GM19372 (cell line): ENCODE data around the gene ARHGAP18.
"Not testable (repeated sequence)": the region's sequence is repeated elsewhere in the genome, so short reads cannot be mapped to it uniquely, and the experiment has no call there.

Experiments
- ATAC-seq: cut with Tn5 transposase; IDR thresholded peaks from one replicate; pipeline ENCODE4 v1.9.1; 2021; ENCODE audit warnings: mild to moderate bottlenecking, low read depth, moderate library complexity; ENCODE audit not compliant: unreplicated experiment

The ARHGAP18 gene

DNA sequence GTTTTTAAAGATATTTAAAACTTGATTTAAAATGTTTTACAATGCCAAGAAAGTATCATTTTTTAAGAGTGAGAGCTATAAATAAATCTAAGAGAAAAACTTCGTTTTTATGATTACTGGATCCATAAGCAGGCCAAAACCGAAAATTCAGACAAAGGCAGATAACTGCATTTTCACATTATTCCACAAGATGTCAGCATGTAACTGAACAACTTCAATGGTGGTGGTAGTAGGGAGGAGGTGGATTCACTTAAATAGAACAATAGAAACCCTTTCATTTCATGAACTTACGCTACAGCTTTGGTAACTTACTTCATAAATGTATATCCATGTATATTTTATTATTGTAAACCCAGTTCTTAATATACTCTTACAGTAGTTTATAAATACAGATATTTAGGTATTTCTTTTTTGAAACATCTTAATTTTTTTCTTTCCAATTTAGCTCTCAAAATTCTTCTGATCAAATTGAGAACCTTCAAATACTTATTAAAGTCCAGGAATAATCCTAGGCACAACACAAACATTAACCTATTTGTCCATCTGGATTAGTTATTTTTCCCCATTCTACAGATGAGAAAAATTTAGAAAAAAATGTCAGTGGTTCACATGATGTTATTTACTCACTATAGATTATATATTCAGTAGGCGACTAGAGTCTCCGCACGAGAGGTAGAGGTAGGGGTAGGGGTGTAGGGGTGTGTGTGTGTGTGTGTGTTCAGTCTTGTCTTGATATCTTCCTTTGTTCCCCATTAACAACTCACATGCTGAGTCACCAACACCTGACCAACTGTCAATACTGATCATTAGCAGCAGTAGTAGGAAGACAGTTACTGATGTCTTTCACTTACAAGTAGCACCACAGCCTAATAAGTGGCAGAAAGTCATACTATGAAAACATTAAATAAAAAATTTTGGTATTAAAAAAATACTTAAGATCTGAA lies 111.5 kb downstream of the ARHGAP18 start:
- peak; percentile 75 for ATAC-seq

DNA sequence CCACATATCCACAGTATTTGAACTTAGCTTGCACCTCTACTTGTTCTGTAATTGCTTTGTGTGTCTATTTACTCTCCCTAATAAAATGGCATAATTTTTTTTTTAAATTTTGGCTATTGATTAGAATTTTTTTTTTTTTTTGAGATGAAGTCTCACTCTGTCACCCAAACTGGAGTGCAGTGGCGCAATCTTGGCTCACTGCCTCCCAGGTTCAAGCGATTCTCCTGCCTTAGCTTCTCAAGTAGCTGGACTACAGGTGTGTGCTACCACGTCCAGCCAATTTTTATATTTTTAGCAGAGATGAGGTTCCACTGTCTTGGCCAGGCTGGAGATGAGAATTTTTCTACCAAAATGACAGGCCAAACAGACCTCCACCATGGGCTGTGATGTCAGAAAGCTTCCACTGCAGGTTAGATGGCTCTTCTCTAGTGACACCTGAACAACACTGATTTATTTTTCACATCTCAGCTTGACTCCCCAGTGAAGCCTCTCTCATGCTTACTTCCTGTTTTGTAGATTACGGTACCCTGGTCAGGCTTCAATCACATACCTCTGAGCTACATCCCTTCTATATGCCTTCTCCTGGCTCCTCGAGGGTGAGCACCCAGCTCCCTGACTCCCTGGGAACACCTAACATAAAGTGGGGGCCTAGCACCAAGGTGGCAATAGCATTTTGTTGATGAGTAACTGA lies 112.8 kb downstream of the ARHGAP18 start:
- peak; percentile 42 for ATAC-seq

GRCh38 chr6:129596522-129596921 lies 113.5 kb downstream of the ARHGAP18 start:
- ATAC-seq, result no peak

DNA sequence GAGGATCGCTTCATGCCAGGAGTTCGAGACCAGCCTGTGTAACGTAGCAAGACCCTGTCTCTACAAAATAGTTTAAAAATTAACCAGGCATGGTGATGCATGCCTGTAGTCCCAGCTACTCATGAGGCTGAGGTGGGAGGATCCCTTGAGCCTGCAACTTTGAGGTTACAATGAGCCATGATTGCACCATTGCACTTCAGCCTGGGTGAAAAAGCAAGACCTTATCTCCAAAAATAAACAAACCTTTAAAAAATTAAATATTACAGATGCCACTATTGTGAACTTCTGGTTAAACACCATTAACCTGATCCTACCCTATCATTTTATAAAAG lies 116.8 kb downstream of the ARHGAP18 start:
- no peak for ATAC-seq

- no peak for ATAC-seq
Observed at GRCh38 chr6:129592516-129593232, 117.3 kb downstream of the ARHGAP18 start.

- no peak for ATAC-seq
Observed at GRCh38 chr6:129590408-129591022, 119.5 kb downstream of the ARHGAP18 start.

- ATAC-seq, result no peak
Observed at GRCh38 chr6:129586815-129587214, 123.2 kb downstream of the ARHGAP18 start.

- ATAC-seq, result no peak
Observed at GRCh38 chr6:129583866-129584265, 126.1 kb downstream of the ARHGAP18 start.

DNA sequence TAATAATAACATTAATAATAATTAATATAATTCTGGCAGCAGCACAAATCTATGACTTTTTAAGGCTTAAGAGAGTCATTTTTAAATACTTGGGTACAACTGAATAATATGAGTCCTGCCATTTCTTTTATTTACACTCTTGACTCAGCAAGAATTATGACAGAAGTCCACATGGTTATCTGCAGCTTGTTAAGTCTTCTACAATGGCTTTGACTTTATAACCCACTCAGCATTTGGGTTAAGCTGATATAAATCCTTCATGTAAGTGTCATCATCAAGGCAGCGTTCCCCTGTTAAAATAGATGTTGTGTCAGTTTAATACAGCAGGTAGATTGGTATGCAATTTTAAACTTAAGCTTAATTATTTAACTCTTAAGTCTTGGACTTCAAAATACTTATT lies 131.7 kb downstream of the ARHGAP18 start:
- no peak for ATAC-seq

GRCh38 chr6:129577691-129578090 lies 132.3 kb downstream of the ARHGAP18 start:
- ATAC-seq, result no peak

DNA sequence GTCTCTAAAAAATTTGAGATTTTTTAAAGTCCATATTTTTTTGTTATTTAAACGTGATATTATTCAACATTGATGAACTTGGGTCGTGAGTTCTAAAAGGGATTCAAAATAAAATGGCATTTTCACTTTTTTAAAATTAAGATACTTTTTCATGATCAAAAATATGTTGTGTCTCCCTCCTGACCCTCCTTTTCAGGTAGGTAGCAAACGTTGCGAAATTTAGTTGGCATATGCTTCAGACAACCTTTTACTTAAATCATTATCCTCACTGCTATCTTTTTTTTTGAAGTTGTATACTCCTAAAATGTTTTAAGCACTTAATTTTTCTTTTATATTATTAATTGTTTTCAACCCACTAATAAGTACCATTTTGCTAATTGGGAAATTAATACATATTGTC lies 133.5 kb downstream of the ARHGAP18 start:
- ATAC-seq, result no peak

DNA sequence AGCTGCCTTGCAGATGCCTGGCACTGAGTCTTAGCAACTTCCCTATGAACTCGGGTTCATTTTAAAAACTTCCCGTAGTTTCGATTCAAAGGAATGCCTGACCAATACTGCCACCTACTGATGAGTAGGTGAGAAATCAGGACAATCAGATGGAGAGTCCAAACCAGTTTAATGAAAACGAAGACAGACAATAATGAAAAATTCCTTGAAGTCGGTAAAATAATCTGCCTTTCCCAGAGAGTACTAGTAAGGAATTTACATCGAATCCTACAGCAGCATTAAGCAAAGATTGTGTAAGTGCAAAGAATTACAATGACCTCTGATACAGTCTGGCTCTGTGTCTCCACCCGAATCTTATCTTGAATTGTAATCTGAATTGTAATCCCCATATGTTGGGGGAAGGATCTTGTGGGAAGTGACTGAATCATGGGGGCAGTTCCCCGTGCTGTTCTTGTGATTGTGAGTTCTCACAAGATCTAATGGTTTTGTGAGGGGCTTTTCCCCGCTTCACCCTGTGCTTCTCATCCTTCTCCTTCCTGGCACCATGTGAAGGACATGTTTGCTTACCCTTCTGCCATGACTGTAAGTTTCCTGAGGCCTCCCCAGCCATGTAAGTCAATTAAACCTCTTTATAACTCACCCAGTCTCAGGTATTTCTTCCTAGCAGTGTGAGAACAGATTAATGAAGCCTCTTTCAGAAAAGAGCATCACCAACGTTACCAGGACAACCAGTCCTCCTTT lies 134.4 kb downstream of the ARHGAP18 start:
- ATAC-seq, result no peak

DNA sequence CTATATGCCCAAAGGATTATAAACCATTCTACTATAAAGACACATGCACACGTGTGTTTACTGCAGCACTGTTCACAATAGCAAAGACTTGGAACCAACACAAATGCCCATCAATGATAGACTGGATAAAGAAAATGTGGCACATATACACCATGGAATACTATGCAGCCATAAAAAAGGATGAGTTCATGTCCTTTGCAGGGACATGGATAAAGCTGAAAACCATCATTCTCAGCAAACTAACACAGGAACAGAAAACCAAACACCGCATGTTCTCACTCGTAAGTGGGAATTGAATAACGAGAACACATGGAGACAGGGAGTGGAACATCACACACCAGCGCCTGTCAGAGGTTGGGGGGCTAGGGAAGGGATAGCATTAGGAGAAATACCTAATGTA lies 135.4 kb downstream of the ARHGAP18 start:
- not testable (repeated sequence) for ATAC-seq

- not testable (repeated sequence) for ATAC-seq
Observed at GRCh38 chr6:129570929-129571328, 139.0 kb downstream of the ARHGAP18 start.

DNA sequence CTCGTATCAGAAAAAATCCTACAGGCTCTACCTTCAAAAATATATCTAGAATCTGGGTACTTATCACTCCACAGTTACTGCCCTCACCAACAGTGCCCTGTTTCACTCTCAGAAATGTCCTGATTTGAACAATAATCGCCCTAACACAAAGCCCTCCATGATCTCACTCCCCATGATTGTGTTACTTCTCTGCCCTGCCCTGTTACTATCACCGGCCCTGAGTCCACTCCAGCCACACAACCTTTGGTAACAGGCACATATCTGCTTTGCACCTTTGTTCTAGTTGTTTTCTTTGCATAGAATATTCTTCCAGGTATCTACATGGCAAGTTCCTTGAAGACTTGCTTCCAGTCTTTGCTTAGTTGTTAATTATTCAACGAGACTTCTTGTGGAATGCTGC lies 142.0 kb downstream of the ARHGAP18 start:
- no peak for ATAC-seq

DNA sequence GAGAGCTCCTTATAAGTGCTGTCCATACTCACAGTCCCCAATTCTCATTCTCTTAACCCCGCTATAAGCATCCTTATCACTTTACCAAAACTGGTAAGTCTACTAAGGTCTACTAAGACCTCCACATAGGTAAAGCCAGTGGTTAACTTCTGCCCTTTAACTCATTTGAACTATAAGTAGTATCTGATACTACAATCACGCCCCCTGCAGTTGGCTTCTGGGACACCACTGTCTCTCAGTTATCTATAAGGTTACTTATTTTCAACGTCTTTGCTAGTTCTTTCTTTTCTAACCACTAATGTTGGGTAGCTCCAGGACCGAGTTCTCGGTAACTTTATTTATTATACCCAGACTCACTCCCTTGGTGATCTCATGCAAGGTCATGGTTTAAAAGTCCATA lies 142.6 kb downstream of the ARHGAP18 start:
- no peak for ATAC-seq

DNA sequence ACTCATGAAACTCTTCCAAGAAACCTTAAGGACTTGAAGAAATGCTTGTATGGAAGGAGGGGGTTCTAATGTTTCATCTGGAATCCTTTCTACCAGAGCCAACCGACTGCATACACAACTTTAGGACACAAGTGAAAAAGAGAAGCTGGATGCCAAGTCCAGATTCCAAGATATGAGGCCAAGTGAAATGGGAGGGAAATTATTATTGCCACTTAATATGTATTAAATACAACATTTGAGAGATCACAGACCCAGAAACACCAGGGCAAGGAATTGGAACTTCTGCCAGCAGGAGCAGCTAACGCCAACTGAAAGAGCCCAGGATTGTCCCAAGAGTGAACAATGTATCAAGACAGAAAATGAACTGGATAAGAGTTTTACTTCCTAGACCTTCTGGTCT lies 144.2 kb downstream of the ARHGAP18 start:
- ATAC-seq, result no peak

DNA sequence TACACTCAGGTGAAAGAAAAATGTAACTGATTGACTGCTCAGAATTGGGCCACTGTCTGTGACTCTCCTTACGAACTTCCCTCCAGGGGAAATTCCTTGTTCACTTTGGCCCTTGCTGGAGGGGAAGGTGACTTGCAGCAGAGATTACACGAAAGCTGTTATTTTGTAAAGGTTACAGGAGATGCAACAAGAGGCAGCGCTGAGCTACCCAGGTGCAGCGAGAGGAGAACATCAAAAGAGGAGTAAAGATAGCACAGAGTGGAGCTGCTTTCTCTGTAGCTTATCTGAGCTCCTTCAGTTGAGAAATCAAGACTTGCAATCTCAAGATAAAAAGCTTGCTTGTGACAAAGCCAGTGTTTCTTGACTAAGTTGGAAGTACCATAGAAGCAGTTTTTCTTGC lies 144.6 kb downstream of the ARHGAP18 start:
- no peak for ATAC-seq

- no peak for ATAC-seq
Observed at GRCh38 chr6:129558248-129558647, 151.7 kb downstream of the ARHGAP18 start.

GRCh38 chr6:129555206-129555832 lies 154.7 kb downstream of the ARHGAP18 start:
- ATAC-seq, result no peak
